ENCODE data around the gene METTL21A.

- TF ChIP-seq, protein P1, sequence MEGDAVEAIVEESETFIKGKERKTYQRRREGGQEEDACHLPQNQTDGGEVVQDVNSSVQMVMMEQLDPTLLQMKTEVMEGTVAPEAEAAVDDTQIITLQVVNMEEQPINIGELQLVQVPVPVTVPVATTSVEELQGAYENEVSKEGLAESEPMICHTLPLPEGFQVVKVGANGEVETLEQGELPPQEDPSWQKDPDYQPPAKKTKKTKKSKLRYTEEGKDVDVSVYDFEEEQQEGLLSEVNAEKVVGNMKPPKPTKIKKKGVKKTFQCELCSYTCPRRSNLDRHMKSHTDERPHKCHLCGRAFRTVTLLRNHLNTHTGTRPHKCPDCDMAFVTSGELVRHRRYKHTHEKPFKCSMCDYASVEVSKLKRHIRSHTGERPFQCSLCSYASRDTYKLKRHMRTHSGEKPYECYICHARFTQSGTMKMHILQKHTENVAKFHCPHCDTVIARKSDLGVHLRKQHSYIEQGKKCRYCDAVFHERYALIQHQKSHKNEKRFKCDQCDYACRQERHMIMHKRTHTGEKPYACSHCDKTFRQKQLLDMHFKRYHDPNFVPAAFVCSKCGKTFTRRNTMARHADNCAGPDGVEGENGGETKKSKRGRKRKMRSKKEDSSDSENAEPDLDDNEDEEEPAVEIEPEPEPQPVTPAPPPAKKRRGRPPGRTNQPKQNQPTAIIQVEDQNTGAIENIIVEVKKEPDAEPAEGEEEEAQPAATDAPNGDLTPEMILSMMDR (IDR thresholded peaks at IDR 0.05 in 8 of 11, conservative IDR thresholded peaks at IDR 0.05 in 3 of 11), result no peak
- no peak for TF ChIP-seq POLR2A (IDR thresholded peaks at IDR 0.05)
- TF ChIP-seq POLR2AphosphoS5 (IDR thresholded peaks at IDR 0.05), result no peak
These were observed 36.1 kb downstream of the METTL21A start for GRCh38 chr2:207589143-207589542.

All from spleen (tissue), 7 donors.